SU-DHL-6 (cell line): ENCODE measurements around the gene SERPINA5.

Source experiments
- H2AFZ ChIP-seq: fragments of 200-600 bp; sonication (generic); 2 replicates; pipeline ENCODE4 v1.6.1; 2014; ENCODE audit warnings: low read depth, mild to moderate bottlenecking, moderate library complexity, mixed read lengths, antibody characterized with exemption, low read length; ENCODE audit not compliant: severe bottlenecking
- H3F3A ChIP-seq: fragments of 200-600 bp; shearing (Covaris generic); 2 replicates; pipeline ENCODE4 v1.6.0; 2016; ENCODE audit warnings: antibody characterized with exemption, mild to moderate bottlenecking; ENCODE audit not compliant: insufficient read depth
- H3K27ac ChIP-seq: fragments of 200-600 bp; sonication (generic); 2 replicates; pipeline ENCODE4 v1.5.1; 2016; ENCODE audit warnings: low read depth, mild to moderate bottlenecking, low read length, moderate library complexity, mixed read lengths
- H3K27me3 ChIP-seq: fragments of 200-600 bp; sonication (generic), shearing (Covaris generic); 2 replicates; pipeline ENCODE4 v1.6.0; 2014; ENCODE audit warnings: mild to moderate bottlenecking, low read length
- H3K36me3 ChIP-seq: fragments of 200-600 bp; sonication (generic); 2 replicates; pipeline ENCODE4 v1.6.1; 2014; ENCODE audit warnings: mild to moderate bottlenecking, low read length, mixed read lengths
- H3K4me2 ChIP-seq: fragments of 300-600, 200-600 bp; shearing (Covaris generic), sonication (generic); 2 replicates; pipeline ENCODE4 v1.6.0; 2014; ENCODE audit warnings: low read length, low read depth, mild to moderate bottlenecking; ENCODE audit not compliant: poor library complexity, severe bottlenecking
- H3K4me3 ChIP-seq: fragments of 200-600 bp; sonication (generic); 2 replicates; pipeline ENCODE4 v1.5.1; 2014; ENCODE audit warnings: antibody characterized with exemption, low read length, mild to moderate bottlenecking, mixed read lengths; ENCODE audit not compliant: insufficient read depth, poor library complexity, severe bottlenecking
- H3K79me2 ChIP-seq: fragments of 200-600 bp; sonication (generic); 2 replicates; pipeline ENCODE4 v1.6.1; 2014; ENCODE audit warnings: mild to moderate bottlenecking, low read length, moderate library complexity; ENCODE audit not compliant: insufficient read depth
- H3K9ac ChIP-seq: fragments of 200-600 bp; sonication (generic); 2 replicates; pipeline ENCODE4 v1.7.0; 2014; ENCODE audit warnings: mild to moderate bottlenecking, low read length
- H3K9me2 ChIP-seq: fragments of 200-600 bp; sonication (generic); replicated peaks from 2 replicates; pipeline ENCODE4 v1.6.1; 2014; ENCODE audit warnings: low read length; ENCODE audit not compliant: insufficient read depth
- H3K9me3 ChIP-seq: fragments of 200-600 bp; sonication (generic); 2 replicates; pipeline ENCODE4 v1.6.1; 2014; ENCODE audit warnings: low read length, mixed read lengths; ENCODE audit not compliant: insufficient read depth
- H4K20me1 ChIP-seq: fragments of 200-600 bp; sonication (generic); 2 replicates; pipeline ENCODE4 v1.6.1; 2014; ENCODE audit warnings: low read depth, mild to moderate bottlenecking, antibody characterized with exemption, low read length, moderate library complexity, mixed read lengths
- EZH2phosphoT487 ChIP-seq: fragments of 200-600 bp; sonication (generic), shearing (Covaris generic); conservative IDR thresholded peaks from 2 replicates; pipeline ENCODE4 v1.6.1; 2018; ENCODE audit warnings: mild to moderate bottlenecking, antibody characterized with exemption, low read length, moderate library complexity, mixed read lengths
- TF ChIP-seq, protein P1 (sequence below): fragments of 200-600 bp; sonication (generic); IDR thresholded peaks from one replicate; pipeline ENCODE4 v1.5.1; 2017; ENCODE audit warnings: antibody characterized with exemption, mild to moderate bottlenecking, low read length, moderate library complexity; ENCODE audit not compliant: insufficient read depth, poor library complexity, severe bottlenecking

SERPINA5 gene

DNA sequence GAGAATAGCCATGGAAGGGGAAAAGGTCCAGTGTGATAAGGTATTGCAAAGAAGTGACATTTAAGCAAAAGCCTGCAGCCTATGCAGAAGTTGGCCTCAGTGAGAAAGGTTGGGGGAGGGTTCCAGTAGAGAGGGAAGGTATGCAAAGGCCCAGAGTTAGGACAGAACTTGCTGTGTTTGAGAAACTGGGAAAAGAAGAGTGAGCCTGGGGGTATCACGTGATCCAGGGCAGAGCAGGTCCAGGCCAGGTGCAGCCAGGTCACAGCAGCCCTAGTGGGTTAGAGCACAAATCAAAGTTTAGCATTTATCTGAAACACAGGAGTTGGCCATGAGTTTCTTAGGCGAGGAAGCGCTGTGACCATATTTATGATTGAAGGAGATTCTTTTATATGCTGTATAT, 1.6 kb downstream of the SERPINA5 start:
- H3F3A ChIP-seq, result no peaks in the 10 kb centered on the region
- no peaks in the 10 kb centered on the region for H3K27me3 ChIP-seq
- H3K9me3 ChIP-seq, result no peaks in the 10 kb centered on the region
- no peak overlapping the region for H3K9ac ChIP-seq
- no peak for TF ChIP-seq EZH2phosphoT487
- TF ChIP-seq, protein P1, sequence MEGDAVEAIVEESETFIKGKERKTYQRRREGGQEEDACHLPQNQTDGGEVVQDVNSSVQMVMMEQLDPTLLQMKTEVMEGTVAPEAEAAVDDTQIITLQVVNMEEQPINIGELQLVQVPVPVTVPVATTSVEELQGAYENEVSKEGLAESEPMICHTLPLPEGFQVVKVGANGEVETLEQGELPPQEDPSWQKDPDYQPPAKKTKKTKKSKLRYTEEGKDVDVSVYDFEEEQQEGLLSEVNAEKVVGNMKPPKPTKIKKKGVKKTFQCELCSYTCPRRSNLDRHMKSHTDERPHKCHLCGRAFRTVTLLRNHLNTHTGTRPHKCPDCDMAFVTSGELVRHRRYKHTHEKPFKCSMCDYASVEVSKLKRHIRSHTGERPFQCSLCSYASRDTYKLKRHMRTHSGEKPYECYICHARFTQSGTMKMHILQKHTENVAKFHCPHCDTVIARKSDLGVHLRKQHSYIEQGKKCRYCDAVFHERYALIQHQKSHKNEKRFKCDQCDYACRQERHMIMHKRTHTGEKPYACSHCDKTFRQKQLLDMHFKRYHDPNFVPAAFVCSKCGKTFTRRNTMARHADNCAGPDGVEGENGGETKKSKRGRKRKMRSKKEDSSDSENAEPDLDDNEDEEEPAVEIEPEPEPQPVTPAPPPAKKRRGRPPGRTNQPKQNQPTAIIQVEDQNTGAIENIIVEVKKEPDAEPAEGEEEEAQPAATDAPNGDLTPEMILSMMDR, result no peak
- no peak overlapping the region for H3K4me3 ChIP-seq
- H3K27ac ChIP-seq, result no peak overlapping the region
- H3K36me3 ChIP-seq, result no peaks in the 10 kb centered on the region
- no peaks in the 10 kb centered on the region for H3K79me2 ChIP-seq
- no peak overlapping the region for H2AFZ ChIP-seq
- H4K20me1 ChIP-seq, result no peaks in the 10 kb centered on the region
- no peaks in the 10 kb centered on the region for H3K9me2 ChIP-seq
- no peak overlapping the region for H3K4me2 ChIP-seq

DNA sequence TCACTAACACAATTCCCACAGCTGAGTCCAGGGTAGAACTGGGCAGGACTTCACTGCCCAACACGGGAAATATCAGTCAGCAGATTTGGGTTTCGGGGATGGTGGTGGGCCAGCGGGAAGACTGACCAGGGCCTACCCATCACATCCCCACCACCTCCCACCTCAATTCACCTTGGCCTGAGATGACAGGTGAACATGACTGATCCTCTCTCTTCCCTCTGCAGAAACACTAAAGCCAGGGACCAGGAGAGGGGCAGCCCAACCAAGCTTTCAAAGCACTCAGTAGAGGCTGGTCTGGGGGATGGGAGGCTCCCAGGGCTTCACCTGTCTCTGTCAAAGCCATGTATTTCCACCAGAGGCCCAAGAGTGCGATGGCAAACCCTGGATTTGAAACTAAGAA, 2.3 kb downstream of the SERPINA5 start:
- H2AFZ ChIP-seq, result no peak overlapping the region
- H3K79me2 ChIP-seq, result no peaks in the 10 kb centered on the region
- H3F3A ChIP-seq, result no peaks in the 10 kb centered on the region
- no peaks in the 10 kb centered on the region for H3K9me2 ChIP-seq
- H3K36me3 ChIP-seq, result no peaks in the 10 kb centered on the region
- H3K4me3 ChIP-seq, result no peak overlapping the region
- no peaks in the 10 kb centered on the region for H3K27me3 ChIP-seq
- no peak overlapping the region for H3K4me2 ChIP-seq
- no peaks in the 10 kb centered on the region for H3K9me3 ChIP-seq
- no peak overlapping the region for H3K9ac ChIP-seq
- no peak overlapping the region for H3K27ac ChIP-seq
- no peaks in the 10 kb centered on the region for H4K20me1 ChIP-seq
- TF ChIP-seq EZH2phosphoT487, result no peak
- TF ChIP-seq, protein P1, result no peak

DNA sequence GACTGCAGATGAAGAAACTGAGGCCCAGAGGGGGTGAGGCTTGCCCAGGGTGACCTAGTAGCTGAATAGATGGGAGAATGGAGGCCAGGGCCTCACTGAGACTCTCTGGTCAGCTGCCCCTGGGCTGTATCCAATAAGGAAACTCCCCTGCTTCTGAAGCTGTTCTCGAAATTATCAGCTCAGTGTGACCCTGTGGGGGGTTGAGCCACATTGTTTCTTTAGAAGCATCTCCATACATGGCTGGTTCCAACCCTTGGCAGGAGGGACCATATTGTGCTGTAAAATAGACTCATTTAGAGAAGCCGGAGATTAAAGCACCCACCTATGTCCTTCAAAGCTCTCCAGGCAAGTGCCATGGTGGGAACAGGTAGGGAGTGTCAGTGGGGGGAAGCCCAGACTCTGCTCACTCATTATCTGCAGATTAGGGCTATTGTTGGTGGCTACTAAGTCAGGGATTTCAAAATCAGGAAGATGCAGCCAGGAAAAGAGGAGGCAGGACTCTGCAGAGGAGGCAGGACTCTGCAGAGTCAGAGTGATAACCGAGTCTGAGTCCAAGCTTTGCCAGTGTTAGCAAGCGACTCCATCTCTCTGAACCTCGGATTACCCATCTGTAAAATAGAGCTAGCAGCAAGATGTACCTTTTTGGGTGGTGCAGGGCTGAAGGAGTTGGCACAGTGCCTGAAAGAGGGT, 3.5 kb downstream of the SERPINA5 start:
- Histone ChIP-seq H3K79me2 (no peaks in the 10 kb centered on the region), H3K27ac (no peak overlapping the region), H4K20me1 (no peaks in the 10 kb centered on the region), H3K36me3 (no peaks in the 10 kb centered on the region), H3K9me3 (no peaks in the 10 kb centered on the region), H3K4me3 (no peak overlapping the region), H3F3A (no peaks in the 10 kb centered on the region), H2AFZ (no peak overlapping the region), H3K4me2 (no peak overlapping the region), H3K9ac (no peak overlapping the region), H3K9me2 (no peaks in the 10 kb centered on the region), H3K27me3 (no peaks in the 10 kb centered on the region)
- TF ChIP-seq, protein P1, result no peak
- TF ChIP-seq EZH2phosphoT487, result no peak
